Mononuclear cell (primary cell): Measurements from ENCODE around the gene CXCL16. TPM values are rescaled to one million over a fixed set of nuclear protein-coding genes. Genes with fewer than 3 reads are reported as not detected.

Source experiments
- H3K27me3 ChIP-seq: 2 replicates; pipeline ENCODE4 v1.6.0; 2011; ENCODE audit warnings: low read length, control low read depth; ENCODE audit not compliant: insufficient read depth
- H3K4me1 ChIP-seq: 2 replicates; pipeline ENCODE4 v1.5.1; 2011; ENCODE audit warnings: mild to moderate bottlenecking, low read length, control low read depth; ENCODE audit not compliant: insufficient read depth
- H3K4me3 ChIP-seq: 2 replicates; pipeline ENCODE4 v1.5.1; 2011; ENCODE audit warnings: mild to moderate bottlenecking, low read length, moderate library complexity
- H3K9me3 ChIP-seq: 2 replicates; pipeline ENCODE4 v1.5.1; 2011; ENCODE audit warnings: low read depth, mild to moderate bottlenecking, control low read depth, low read length
- total RNA-seq: library from RNA; depleted of rRNA; stranded (reverse); fragments of >200 nt; gene quantifications from one replicate; pipeline ENCODE4 v1.2.3, GENCODE V29; 2012

The CXCL16 gene
- total RNA-seq, 1 donor = 32.6 TPM

DNA sequence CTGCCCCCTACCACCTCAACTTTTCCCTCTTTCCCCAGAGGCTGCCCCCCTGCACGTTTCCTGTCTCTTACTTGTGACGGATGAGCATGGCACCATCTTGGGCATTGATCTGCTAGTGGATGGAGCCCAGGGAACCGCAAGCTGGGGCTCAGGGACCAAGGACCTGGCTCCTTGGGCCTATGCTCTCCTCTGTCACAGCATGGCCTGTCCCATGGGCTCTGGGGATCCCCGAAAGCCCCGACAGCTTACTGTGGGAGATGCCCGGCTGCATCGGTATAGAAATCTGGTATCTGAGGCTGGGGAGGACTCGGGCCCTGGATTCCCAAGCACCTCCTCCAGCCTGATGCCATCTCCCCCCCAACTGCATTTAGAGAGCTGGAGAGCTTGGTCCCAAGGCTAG, 1.8 kb upstream of the CXCL16 start:
- Histone ChIP-seq H3K4me1 (peaks cover 30% of the 10 kb centered on the region), H3K4me3 (no peak overlapping the region), H3K9me3 (no peaks in the 10 kb centered on the region), H3K27me3 (peaks cover 29% of the 10 kb centered on the region)

DNA sequence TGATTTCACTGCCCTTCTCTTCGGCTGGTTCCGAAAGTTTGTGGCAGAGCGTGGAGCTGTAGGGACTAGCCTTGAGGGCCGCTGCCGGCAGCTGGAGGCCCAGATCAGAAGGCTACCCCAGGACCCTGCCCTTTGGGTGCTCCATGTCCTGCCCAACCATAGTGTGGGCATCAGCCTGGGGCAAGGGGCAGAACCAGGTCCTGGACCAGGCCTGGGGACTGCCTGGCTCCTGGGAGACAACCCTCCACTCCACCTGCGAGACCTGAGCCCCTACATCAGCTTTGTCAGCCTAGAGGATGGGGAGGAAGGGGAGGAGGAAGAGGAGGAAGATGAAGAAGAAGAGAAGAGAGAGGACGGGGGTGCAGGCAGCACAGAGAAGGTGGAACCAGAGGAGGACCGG, 856 bp upstream of the CXCL16 start:
- Histone ChIP-seq H3K9me3 (no peaks in the 10 kb centered on the region), H3K27me3 (peaks cover 29% of the 10 kb centered on the region), H3K4me3 (no peak overlapping the region), H3K4me1 (peaks cover 38% of the 10 kb centered on the region)

DNA sequence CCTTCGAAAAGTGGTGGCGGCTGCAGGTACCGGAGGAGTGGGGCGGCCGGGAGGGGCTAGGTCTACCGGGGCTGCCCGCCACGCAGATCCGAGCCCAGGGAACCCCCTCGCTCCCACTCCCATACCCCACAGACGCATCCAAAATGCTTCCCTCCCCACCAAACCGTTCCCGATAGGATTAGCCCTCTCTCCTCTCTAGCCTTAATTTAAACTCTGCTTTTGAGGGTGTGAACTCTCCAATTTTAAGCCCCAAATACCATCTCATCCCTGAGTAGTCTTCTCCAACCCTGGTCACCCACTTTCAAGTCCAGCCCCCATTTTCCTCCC, 260 bp upstream of the CXCL16 start:
- Histone ChIP-seq H3K4me3 (peak overlapping the region; percentile 60), H3K27me3 (peaks cover 25% of the 10 kb centered on the region), H3K9me3 (no peaks in the 10 kb centered on the region)

DNA sequence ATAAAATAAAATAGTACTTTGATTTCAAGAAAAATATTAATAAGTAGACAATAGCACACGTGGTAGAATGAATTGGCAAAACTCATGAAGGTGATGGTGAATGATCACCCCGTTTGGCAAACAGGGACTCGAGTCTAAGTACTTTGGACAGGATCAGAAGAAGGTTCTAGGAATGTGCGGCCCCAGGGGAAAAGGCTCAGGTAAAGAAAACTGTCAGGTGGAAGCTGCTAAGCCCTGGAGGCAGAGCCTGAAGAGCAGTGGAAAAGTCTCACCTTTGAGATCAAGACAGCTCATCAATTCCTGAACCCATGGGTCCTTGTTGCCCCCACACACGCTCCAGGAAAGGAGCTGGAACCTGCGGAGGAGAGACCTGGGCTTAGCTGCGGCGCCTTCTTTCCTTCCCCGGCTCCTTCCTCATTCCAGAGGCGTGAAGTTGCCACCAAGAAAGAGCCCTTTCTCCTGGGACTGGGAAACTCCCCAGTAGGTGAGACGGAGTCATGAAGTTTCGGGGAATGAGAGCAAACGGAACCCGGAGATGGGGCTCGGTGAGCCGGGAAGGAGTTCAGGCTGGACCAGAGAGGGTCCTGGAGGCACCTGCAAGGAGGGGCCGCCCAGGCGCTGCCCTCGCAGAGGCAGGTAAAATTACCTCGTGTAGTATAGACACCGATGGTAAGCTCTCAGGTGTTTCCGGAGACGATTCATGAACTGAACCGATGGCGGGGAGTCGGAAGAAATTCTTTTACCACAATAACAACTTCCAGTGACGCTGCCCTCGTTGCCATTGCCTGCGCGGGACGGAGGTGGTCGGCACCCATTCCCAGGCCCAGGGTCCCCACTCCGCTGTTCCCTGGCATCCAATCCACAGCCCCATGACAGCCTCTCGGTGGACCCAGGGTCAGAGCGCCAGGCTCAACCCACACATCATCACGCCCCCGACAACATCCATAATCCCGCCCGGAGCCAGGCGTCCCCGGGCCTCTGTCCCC, 1.3 kb downstream of the CXCL16 start:
- Histone ChIP-seq H3K4me1 (peaks cover 56% of the 10 kb centered on the region), H3K27me3 (peaks cover 19% of the 10 kb centered on the region), H3K9me3 (no peaks in the 10 kb centered on the region), H3K4me3 (peak overlapping the region; percentile 60)

More for the DNA sequence above, 260 bp upstream of the CXCL16 start:
- peaks cover 41% of the 10 kb centered on the region for H3K4me1 ChIP-seq

DNA sequence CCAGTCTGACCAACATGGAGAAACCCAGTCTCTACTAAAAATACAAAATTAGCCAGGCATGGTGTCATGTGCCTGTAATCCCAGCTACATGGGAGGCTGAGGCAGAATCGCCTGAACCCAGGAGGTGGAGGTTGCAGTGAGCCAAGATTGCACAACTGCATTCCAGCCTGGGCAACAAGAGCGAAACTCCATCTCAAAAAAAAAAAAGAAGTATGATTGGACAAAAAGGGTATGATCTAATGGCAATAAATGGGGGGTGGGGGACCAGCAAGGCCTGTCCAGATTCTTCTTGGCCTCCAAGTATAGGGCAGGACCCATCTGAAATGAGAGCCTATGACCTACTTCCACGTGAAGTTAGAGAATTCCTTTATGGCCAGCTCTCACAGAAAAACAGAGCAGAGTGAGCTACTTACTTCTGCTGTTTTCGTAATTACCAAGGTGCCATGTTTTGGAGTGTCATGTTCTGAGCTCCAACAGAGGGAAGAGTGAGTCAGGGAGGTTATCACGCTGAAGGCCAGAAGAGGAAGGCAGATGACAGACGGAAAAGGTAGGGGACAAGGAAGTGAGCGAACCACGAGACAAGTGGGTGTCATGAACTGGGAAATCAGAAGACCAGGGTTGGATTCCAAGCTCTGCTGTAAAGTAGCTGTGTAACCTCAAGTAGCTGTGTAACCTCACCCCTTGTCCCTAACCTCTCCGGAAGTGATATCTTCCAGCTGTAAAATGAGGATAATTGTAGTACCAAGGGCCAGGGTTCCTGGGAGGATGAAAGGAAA, 3.7 kb downstream of the CXCL16 start:
- Histone ChIP-seq H3K4me3 (no peak overlapping the region), H3K4me1 (peaks cover 77% of the 10 kb centered on the region), H3K9me3 (no peaks in the 10 kb centered on the region), H3K27me3 (peaks cover 19% of the 10 kb centered on the region)

DNA sequence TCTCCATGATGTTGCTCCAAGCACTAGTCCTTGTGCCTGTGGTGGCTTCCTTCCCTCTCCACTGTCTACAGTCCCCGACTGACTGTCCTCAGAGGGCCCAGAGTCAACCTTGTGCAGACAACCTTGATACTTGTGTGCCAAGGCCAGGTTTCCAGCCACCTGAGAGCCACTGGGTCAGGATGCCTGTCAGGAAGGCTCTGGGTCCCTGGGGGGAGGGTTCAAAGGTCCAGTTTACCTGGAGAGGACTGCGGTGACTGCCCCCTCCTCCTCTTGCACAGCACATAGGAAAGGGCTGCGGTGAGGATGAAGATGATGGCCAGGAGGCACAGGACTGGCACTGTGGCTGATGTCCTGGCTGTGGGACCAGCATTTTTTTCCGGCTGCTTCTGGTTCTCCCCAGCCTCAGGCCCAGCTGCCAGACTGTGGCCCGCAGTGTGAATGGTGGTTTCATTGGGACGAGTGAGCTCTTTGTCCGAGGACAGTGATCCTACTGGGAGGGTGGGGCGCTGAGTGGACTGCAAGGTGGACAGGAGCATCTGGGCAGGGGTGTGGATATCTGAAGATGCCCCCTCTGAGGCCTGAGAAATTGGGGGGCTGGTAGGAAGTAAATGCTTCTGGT, 4.8 kb downstream of the CXCL16 start:
- no peaks in the 10 kb centered on the region for H3K9me3 ChIP-seq
- H3K4me1 ChIP-seq = peaks cover 79% of the 10 kb centered on the region
- no peak overlapping the region for H3K4me3 ChIP-seq
- peaks cover 11% of the 10 kb centered on the region for H3K27me3 ChIP-seq

DNA sequence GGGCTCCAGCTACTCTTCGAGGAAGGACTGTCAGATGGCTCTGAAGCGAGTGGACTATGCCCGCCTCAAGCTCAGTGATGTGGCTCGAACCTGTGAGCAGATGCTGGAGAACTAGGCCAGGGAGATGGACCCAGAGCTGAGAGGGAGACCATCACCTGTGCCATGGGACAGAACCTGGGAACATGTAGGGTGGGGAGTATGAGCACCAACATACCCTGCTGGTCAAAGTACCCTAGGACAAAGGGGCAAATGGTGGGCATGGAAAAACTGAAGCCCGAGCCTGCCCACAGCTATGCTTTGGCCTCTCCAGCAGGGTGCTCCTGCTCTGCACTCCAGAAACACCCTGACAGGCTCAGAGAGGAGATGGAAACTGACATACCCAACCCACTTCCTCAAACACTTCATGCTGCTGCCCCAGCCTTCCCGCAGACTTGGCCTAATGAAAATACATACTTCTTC, 6.6 kb downstream of the CXCL16 start:
- Histone ChIP-seq H3K9me3 (no peaks in the 10 kb centered on the region), H3K4me3 (no peak overlapping the region), H3K4me1 (peaks cover 69% of the 10 kb centered on the region), H3K27me3 (peaks cover 2% of the 10 kb centered on the region)

DNA sequence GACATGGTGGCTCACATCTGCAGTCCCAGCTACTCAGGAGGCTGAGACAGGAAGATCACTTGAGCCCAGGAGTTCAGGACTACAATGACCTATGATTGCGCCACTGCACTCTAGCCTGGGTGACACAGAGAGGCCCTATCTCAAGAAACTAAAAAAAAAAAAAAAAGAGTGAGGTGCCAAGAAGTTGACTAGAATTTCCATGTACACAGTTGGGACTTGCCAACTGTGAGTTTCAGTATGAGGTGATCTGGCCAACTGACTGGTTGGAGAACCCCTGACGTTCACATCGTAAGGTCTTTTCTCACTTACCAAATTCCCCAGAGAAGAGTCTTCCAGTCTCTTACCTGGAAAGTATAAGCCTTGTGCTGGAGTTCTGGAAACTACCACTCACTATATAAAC, 11.6 kb downstream of the CXCL16 start:
- no peaks in the 10 kb centered on the region for H3K9me3 ChIP-seq
- peaks cover 72% of the 10 kb centered on the region for H3K4me1 ChIP-seq
- no peaks in the 10 kb centered on the region for H3K27me3 ChIP-seq
- H3K4me3 ChIP-seq = no peak overlapping the region

DNA sequence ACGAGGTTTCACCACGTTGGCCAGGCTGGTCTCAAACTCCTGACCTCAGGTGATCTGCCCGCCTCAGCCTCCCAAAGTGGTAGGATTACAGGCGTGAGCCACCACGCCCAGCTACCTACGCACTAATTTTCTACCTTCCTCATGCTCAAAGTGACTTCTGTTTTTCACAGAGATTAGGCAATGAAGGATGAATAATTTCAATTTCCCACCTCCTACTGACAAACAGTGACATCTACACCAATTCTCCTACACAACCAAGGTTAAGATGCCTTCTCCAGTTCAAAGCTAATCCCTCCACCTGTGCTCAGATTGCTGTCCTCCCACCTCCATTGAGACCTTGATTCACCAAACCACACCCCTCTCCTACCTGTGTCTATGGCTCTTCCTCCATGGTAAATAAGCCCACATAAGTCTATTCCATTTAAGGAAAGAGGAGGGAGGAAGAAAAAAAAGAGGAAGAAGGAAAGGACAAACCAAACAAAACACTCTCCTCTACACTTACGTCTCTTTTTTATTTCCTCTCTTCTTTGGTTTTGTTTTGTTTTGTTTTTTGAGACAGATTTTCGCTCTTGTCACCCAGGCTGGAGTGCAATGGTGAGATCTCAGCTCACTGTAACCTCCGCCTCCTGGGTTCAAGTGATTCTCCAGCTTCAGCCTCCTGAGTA, 13.9 kb downstream of the CXCL16 start:
- Histone ChIP-seq H3K4me3 (no peak overlapping the region), H3K4me1 (peaks cover 52% of the 10 kb centered on the region), H3K9me3 (no peaks in the 10 kb centered on the region), H3K27me3 (no peaks in the 10 kb centered on the region)

DNA sequence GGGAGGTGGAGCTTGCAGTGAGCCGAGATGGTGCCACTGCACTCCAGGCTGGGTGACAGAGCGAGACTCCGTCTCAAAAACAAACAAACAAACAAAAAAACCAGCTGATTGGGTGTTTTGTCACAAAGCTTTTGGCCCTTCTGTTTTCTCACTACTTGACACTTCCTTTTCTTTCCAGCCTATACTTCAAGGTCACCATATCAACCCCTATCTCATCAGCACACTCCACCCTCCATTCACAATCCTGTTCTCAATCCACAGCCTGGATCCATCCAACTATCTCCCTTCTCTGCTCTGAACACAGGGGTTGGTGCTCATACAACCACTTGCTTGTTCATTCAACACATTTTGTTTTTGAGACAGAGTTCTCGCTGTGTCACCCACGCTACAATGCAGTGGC, 15.1 kb downstream of the CXCL16 start:
- Histone ChIP-seq H3K9me3 (no peaks in the 10 kb centered on the region), H3K27me3 (no peaks in the 10 kb centered on the region), H3K4me3 (no peak overlapping the region), H3K4me1 (peaks cover 48% of the 10 kb centered on the region)

DNA sequence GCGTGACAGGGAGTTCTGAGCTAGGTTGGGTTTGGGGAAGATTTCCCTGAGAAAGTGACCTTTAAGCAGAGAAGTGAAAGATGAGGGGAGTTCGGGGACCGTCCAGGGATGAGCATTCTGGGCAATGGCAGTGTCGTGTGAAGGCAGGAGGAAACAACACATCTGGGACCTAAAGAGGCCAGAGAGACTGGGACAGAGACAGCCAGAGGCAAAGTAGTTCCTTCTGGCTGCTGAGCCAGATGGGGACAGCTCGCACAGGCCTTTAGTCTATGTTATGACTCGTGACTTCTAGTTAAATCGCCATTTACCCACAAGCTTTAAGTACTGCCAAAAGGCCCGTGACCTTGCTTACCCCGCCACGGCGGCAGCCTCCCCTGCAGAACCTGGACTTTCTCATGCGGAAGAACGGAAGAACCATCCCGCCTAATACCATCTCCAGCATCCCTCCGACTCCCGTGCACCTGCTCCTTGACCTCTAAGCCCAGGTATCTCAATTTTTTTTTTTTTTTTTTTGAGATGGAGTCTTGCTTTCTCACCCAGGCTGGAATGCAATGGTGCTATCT, 17.0 kb downstream of the CXCL16 start:
- no peaks in the 10 kb centered on the region for H3K27me3 ChIP-seq
- peaks cover 43% of the 10 kb centered on the region for H3K4me1 ChIP-seq
- no peak overlapping the region for H3K4me3 ChIP-seq
- no peaks in the 10 kb centered on the region for H3K9me3 ChIP-seq

DNA sequence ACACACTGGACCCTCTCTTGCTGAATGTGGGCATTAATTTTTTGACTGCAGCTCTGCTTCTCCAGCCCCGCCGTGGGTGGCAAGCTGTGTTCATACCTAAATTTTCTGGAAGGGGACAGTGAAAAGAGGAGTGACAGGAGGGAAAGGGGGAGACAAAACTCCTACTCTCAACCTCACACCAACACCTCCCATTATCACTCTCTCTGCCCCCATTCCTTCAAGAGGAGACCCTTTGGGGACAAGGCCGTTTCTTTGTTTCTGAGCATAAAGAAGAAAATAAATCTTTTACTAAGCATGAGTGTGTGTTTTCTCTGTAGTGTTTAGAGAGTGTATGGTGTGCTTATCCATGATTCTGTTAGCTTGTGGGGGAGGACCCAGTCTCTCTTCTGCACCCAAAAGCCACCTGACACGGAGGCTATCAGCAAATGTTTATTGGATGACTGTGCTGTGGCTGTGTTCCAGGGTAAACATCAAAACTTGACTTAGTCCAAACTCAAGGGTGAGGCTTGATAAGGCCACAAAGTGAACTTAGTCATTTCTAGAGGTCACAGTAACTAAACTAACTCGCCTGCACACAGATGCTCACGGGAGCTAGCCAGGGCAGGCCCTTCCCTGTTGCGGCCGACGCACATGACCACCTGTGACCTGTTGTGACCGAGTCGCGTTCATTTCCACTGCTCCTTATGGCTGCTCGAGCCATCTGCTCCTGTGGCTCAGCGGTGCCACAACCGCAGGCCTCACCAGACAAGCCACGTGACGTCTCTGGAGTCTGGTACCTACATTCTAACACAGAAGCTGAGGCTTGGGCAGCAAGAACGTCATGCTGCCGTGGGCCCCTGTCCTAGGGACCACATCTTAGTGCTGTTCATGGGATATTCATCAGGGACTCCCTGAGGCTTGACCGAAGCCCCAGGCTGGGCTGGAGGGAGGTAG, 18.3 kb downstream of the CXCL16 start:
- Histone ChIP-seq H3K4me3 (no peak overlapping the region), H3K9me3 (no peaks in the 10 kb centered on the region), H3K27me3 (no peaks in the 10 kb centered on the region), H3K4me1 (peaks cover 38% of the 10 kb centered on the region)

DNA sequence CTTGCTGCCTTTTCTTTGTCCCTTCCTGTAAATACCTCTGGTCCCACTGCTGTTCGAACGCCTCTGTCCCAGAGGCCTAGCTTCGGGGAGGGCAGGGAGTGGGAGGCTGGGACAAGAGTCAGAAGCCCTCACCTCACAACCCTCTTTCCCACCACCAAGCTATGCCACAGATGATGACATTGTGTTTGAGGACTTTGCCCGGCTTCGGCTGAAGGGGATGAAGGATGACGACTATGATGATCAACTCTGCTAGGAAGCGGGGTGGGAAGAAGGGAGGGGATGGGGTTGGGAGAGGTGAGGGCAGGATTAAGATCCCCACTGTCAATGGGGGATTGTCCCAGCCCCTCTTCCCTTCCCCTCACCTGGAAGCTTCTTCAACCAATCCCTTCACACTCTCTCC, 18.9 kb downstream of the CXCL16 start:
- H3K4me3 ChIP-seq = no peak overlapping the region
- no peaks in the 10 kb centered on the region for H3K9me3 ChIP-seq
- H3K27me3 ChIP-seq = no peaks in the 10 kb centered on the region
- peaks cover 36% of the 10 kb centered on the region for H3K4me1 ChIP-seq
